HepG2 (cell line): Measurements from ENCODE around the gene RBM45. TPM values are rescaled to one million over a fixed set of nuclear protein-coding genes. Genes with fewer than 3 reads are reported as not detected.

ENCODE experiments used
- HDAC2 ChIP-seq: sonication (generic); formaldehyde crosslinking; IDR thresholded peaks from 2 replicates; pipeline ENCODE4 v1.4.0; 2020; ENCODE audit warnings: missing genetic modification reagents
- HIC2 ChIP-seq: sonication (generic); formaldehyde crosslinking; IDR thresholded peaks from 2 replicates; pipeline ENCODE4 v1.9.0; 2022; ENCODE audit warnings: low read depth, missing genetic modification reagents
- HMG20B ChIP-seq: conservative IDR thresholded peaks from 2 replicates; pipeline ENCODE4 v1.6.1; 2016; ENCODE audit warnings: missing genetic modification reagents, missing compliant biosample characterization
- HOMEZ ChIP-seq: IDR thresholded peaks from 2 replicates; pipeline ENCODE4 v1.6.1; 2016; ENCODE audit warnings: low read depth
- MEIS1 ChIP-seq: sonication (generic); formaldehyde crosslinking; IDR thresholded peaks from 2 replicates; pipeline ENCODE4 v1.9.0; 2021; ENCODE audit warnings: mild to moderate bottlenecking, missing genetic modification reagents, moderate library complexity, borderline replicate concordance
- NR2F2 ChIP-seq: IDR thresholded peaks from 2 replicates; pipeline ENCODE4 v1.6.1; 2012; ENCODE audit warnings: low read depth, inconsistent platforms, borderline replicate concordance
- PITX1 ChIP-seq: sonication (generic); formaldehyde crosslinking; IDR thresholded peaks from 2 replicates; pipeline ENCODE4 v1.5.1; 2020; ENCODE audit warnings: mild to moderate bottlenecking, missing genetic modification reagents
- SKI ChIP-seq: fragments of 450-650 bp; IDR thresholded peaks from one replicate; pipeline ENCODE4 v1.6.1; 2018; ENCODE audit warnings: mild to moderate bottlenecking; ENCODE audit not compliant: partially characterized antibody
- STAT6 ChIP-seq: sonication (generic); formaldehyde crosslinking; IDR thresholded peaks from 2 replicates; pipeline ENCODE4 v1.4.0; 2020; ENCODE audit warnings: missing genetic modification reagents, mild to moderate bottlenecking, borderline replicate concordance
- U2AF1 ChIP-seq: fragments of 200-400 bp; formaldehyde crosslinking; optimal IDR thresholded peaks from 2 replicates; pipeline ENCODE3; 2017; ENCODE audit warnings: mild to moderate bottlenecking, low read depth, low read length
- YEATS2 ChIP-seq: sonication (generic); formaldehyde crosslinking; IDR thresholded peaks from 2 replicates; pipeline ENCODE4 v1.4.0; 2020; ENCODE audit warnings: missing genetic modification reagents, borderline replicate concordance
- ZBTB2 ChIP-seq: sonication (generic); formaldehyde crosslinking; IDR thresholded peaks from 2 replicates; pipeline ENCODE4 v1.8.0; 2022; ENCODE audit warnings: low read depth, missing genetic modification reagents
- ZBTB33 ChIP-seq: sonication (generic); formaldehyde crosslinking; IDR thresholded peaks from 2 replicates; pipeline ENCODE4 v1.4.0; 2020; ENCODE audit warnings: missing genetic modification reagents
- ZBTB37 ChIP-seq: sonication (generic); formaldehyde crosslinking; IDR thresholded peaks from 2 replicates; pipeline ENCODE4 v1.4.0; 2020; ENCODE audit warnings: mild to moderate bottlenecking, missing genetic modification reagents
- ZNF775 ChIP-seq: sonication (generic); formaldehyde crosslinking; IDR thresholded peaks from 2 replicates; pipeline ENCODE4 v1.4.0; 2020; ENCODE audit warnings: missing genetic modification reagents, mild to moderate bottlenecking, moderate library complexity, borderline replicate concordance
- polyA plus RNA-seq, 8 experiments: library from polyadenylated mRNA; depleted of rRNA in 3 of 8; stranded (reverse) in 7 of 8; unstranded in 1 of 8; fragments of >200 nt; fragmentation: Illumina TruSeq in 4 of 8; extraction: Trizol in 4 of 8; gene quantifications; 2 replicates each; pipeline versions ENCODE4 v1.2.1 to v1.2.3, GENCODE V29; 2011 to 2016; ENCODE audit warnings: low read depth in 4 of 8, missing spikeins in 1 of 8, mixed read lengths in 1 of 8; ENCODE audit not compliant: insufficient read depth in 1 of 8
- total RNA-seq, 5 experiments: library from RNA; depleted of rRNA; stranded (reverse); fragments of >200 nt; fragmentation: Illumina TruSeq; extraction: Trizol; gene quantifications; 2 replicates each; pipeline ENCODE4 v1.2.3, GENCODE V29; 2016; ENCODE audit warnings: low read depth in 1 of 5

Gene RBM45
- total and polyA plus RNA-seq, 2 of the 13 experiments (the other 11 are each of a cell fraction or from before 2014, with no cell fraction given), result 5.7 to 25.2 TPM

- TF ChIP-seq ZBTB33 (CRISPR knock-in tag) (peak; percentile 80), STAT6 (CRISPR knock-in tag) (peak; percentile 93; the same call in 1 of the 2 replicates), ZBTB2 (CRISPR knock-in tag) (0 out of 2 replicates have a peak, but pooled peaks have one; percentile 76), YEATS2 (CRISPR knock-in tag) (peak; percentile 99), HDAC2 (CRISPR knock-in tag) (peak; percentile 97), ZNF775 (CRISPR knock-in tag) (peak; percentile 76; the same call in 1 of the 2 replicates), U2AF1 (peak; percentile 98), HIC2 (CRISPR knock-in tag) (peak; percentile 82), ZBTB37 (peak; percentile 78), NR2F2 (peak; percentile 53; the same call in 1 of the 2 replicates), MEIS1 (peak; percentile 98), SKI (peak; percentile 78), PITX1 (CRISPR knock-in tag) (peak; percentile 95), HMG20B (CRISPR knock-in tag) (0 out of 2 replicates have a peak, but pooled peaks have one; percentile 77), HOMEZ (CRISPR knock-in tag) (peak; percentile 98)
Measured at GRCh38 chr2:178112202-178113152, at the start of gene RBM45 (continued).
